GM12873 (cell line): ENCODE measurements around the gene NPW.

Experiments used
- CTCF ChIP-seq: IDR thresholded peaks from 2 replicates; pipeline ENCODE4 v1.5.1; 2012; ENCODE audit warnings: low read depth, mild to moderate bottlenecking, moderate library complexity, low read length, control low read depth; ENCODE audit not compliant: insufficient read depth; ENCODE audit errors: missing control alignments

Gene NPW

GRCh38 chr16:1987198-1987597 is 32.4 kb upstream of the NPW start:
- TF ChIP-seq CTCF, result no peak

GRCh38 chr16:1989209-1990100 is 30.1 kb upstream of the NPW start, which contains the start of gene SYNGR3:
TSS of gene SYNGR3 (plus strand) at chr16:1989970. CDS start at chr16:1990103, 133 bp downstream.
- no peak for TF ChIP-seq CTCF

- no peak for TF ChIP-seq CTCF
Observed at GRCh38 chr16:1990101-1990350, 29.6 kb upstream of the NPW start.

GRCh38 chr16:1990351-1991134 is 29.0 kb upstream of the NPW start:
- TF ChIP-seq CTCF, result no peak

GRCh38 chr16:1991135-1991551 is 28.4 kb upstream of the NPW start:
- TF ChIP-seq CTCF, result no peak

- TF ChIP-seq CTCF, result no peak
Observed at GRCh38 chr16:1991588-1991947, 28.0 kb upstream of the NPW start.

- no peak for TF ChIP-seq CTCF
Observed at GRCh38 chr16:1991948-1992703, 27.5 kb upstream of the NPW start.
